CD4-positive, alpha-beta T cell treated with Interleukin-6 at 100 ng/mL for 8 hours (primary cell): ENCODE data around the gene ETFA.
"Not testable (repeated sequence)": the region's sequence is repeated elsewhere in the genome, so short reads cannot be mapped to it uniquely, and the experiment has no call there.

Experiments
- DNase-seq: peaks from one replicate; pipeline ENCODE4 v3.0.0-alpha.2; 2020; ENCODE audit warnings: mixed read lengths, low spot score

ETFA gene

GRCh38 chr15:76324066-76324465 is 12.8 kb upstream of the ETFA start:
- DNase-seq, result no peak

- DNase-seq, result no peak
Measured at GRCh38 chr15:76321602-76322001, 10.3 kb upstream of the ETFA start.

- DNase-seq, result no peak
Measured at GRCh38 chr15:76321171-76321570, 9.9 kb upstream of the ETFA start.

GRCh38 chr15:76320012-76320411 is 8.7 kb upstream of the ETFA start:
- DNase-seq, result no peak

- DNase-seq, result no peak
Measured at GRCh38 chr15:76313731-76314130, 2.5 kb upstream of the ETFA start.

- DNase-seq, result not testable (repeated sequence)
Measured at GRCh38 chr15:76313175-76313567, 1.9 kb upstream of the ETFA start.

- DNase-seq, result no peak
Measured at GRCh38 chr15:76312540-76313174, 1.4 kb upstream of the ETFA start.

- DNase-seq, result no peak
Measured at GRCh38 chr15:76310475-76311099, 682 bp downstream of the ETFA start.

- no peak for DNase-seq
Measured at GRCh38 chr15:76309601-76310330, 1.5 kb downstream of the ETFA start.

- DNase-seq, result no peak
Measured at GRCh38 chr15:76303909-76304308, 7.4 kb downstream of the ETFA start.

- DNase-seq, result no peak
Measured at GRCh38 chr15:76299786-76300185, 11.5 kb downstream of the ETFA start.

- DNase-seq, result no peak
Measured at GRCh38 chr15:76298986-76299385, 12.3 kb downstream of the ETFA start.

GRCh38 chr15:76297951-76298350 is 13.3 kb downstream of the ETFA start:
- DNase-seq, result not testable (repeated sequence)

GRCh38 chr15:76296849-76297248 is 14.4 kb downstream of the ETFA start:
- DNase-seq, result no peak

GRCh38 chr15:76294463-76294862 is 16.8 kb downstream of the ETFA start:
- DNase-seq, result not testable (repeated sequence)

GRCh38 chr15:76293361-76293760 is 17.9 kb downstream of the ETFA start:
- DNase-seq, result no peak

GRCh38 chr15:76289582-76289981 is 21.7 kb downstream of the ETFA start:
- DNase-seq, result no peak

- DNase-seq, result peak; percentile 55
Measured at GRCh38 chr15:76286271-76286879, 24.9 kb downstream of the ETFA start.

GRCh38 chr15:76285241-76285825 is 25.9 kb downstream of the ETFA start:
- DNase-seq, result peak; percentile 9

GRCh38 chr15:76282465-76282864 is 28.8 kb downstream of the ETFA start:
- DNase-seq, result no peak

GRCh38 chr15:76278651-76279050 is 32.6 kb downstream of the ETFA start:
- DNase-seq, result no peak

- DNase-seq, result no peak
Measured at GRCh38 chr15:76274821-76275220, 36.4 kb downstream of the ETFA start.

- DNase-seq, result no peak
Measured at GRCh38 chr15:76274226-76274625, 37.0 kb downstream of the ETFA start.
